Cardiac ventricle fibroblast (primary cell): Measurements from ENCODE around the gene TMEM213. TPM values are rescaled to one million over a fixed set of nuclear protein-coding genes. Genes with fewer than 3 reads are reported as not detected.

Experiments
- total RNA-seq: library from RNA; depleted of rRNA; stranded (reverse); fragments of >200 nt; gene quantifications from 2 replicates; pipeline ENCODE4 v1.2.3, GENCODE V29; 2015

The TMEM213 gene
- total RNA-seq = not detected in 2 replicates

GRCh38 chr7:138797715-138798320 is at the start of gene TMEM213, which contains the start of gene ATP6V0A4:
Gene TMEM213, plus strand, starts transcription at chr7:138797994. Its CDS starts 111 bp downstream, at chr7:138798105.
Gene ATP6V0A4, minus strand, starts transcription at chr7:138798196. Its CDS starts 26,949 bp downstream, at chr7:138771247.

Other genes with a start within 250 kb of the TMEM213 start
- gene SVOPL, start 96.6 kb upstream of the TMEM213 start, total RNA-seq = not detected in 2 replicates
- not detected in 2 replicates for gene ATP6V0A4, start 202 bp downstream of the TMEM213 start, total RNA-seq
- gene KIAA1549, start 183.4 kb downstream of the TMEM213 start, total RNA-seq = 1.3 and 1.4 TPM in 2 replicates
- gene ZC3HAV1L, start 238.0 kb downstream of the TMEM213 start, total RNA-seq = 38.6 and 51.8 TPM in 2 replicates